ENCODE data around the gene DDHD1.

Gene DDHD1

GRCh38 chr14:52998376-52999015, 154.6 kb downstream of the DDHD1 start:
- no peak overlapping the region for H2BK15ac ChIP-seq (ENCODE audit: low read depth, poor library complexity, severe bottlenecking)
- H3K27ac ChIP-seq (ENCODE audit: low read length, poor library complexity, severe bottlenecking): no peak overlapping the region
- H2AK5ac ChIP-seq (ENCODE audit: low read length, severe bottlenecking): no peak overlapping the region
- no peak overlapping the region for H4K8ac ChIP-seq (ENCODE audit: low read length)
- peaks cover 3% of the 10 kb centered on the region for H3K4me1 ChIP-seq (ENCODE audit: control insufficient read depth, insufficient read depth, low read depth, low read length)
- no peak overlapping the region for H2BK5ac ChIP-seq (ENCODE audit: low read depth, low read length, poor library complexity, severe bottlenecking)
- no peak overlapping the region for H4K91ac ChIP-seq (ENCODE audit: low read length)
- H3K4me2 ChIP-seq (ENCODE audit: low read length, poor library complexity, severe bottlenecking): no peak overlapping the region
- DNase-seq: peak; percentile 47
- no peak overlapping the region for H3K14ac ChIP-seq (ENCODE audit: low read length in 2 of 2)
- no peaks in the 10 kb centered on the region for H3K9me3 ChIP-seq (ENCODE audit: control insufficient read depth, low read length)
- no peak overlapping the region for H2BK12ac ChIP-seq (ENCODE audit: low read length in 2 of 2)
- 94% methylated on average over 6 of the region's 6 CpGs for WGBS
- H3K9ac ChIP-seq (ENCODE audit: low read length): peak overlapping the region; percentile 34
- H3K4me3 ChIP-seq (ENCODE audit: insufficient read depth in 1 of 2, low read depth in 1 of 2, low read length in 2 of 2): peak overlapping the region in 1 of 2 experiments; percentile 63
- H3K79me1 ChIP-seq (replicated peaks; ENCODE audit: low read length, poor library complexity, severe bottlenecking): no peaks in the 10 kb centered on the region
- no peaks in the 10 kb centered on the region for H3K36me3 ChIP-seq (ENCODE audit: control insufficient read depth in 1 of 2, insufficient read depth in 2 of 2, low read depth in 1 of 2, low read length in 2 of 2)
- H3K27me3 ChIP-seq (ENCODE audit: control insufficient read depth in 1 of 2, insufficient read depth in 1 of 2, low read length in 2 of 2): no peaks in the 10 kb centered on the region
- no peak overlapping the region for H3K4ac ChIP-seq (ENCODE audit: low read depth in 1 of 2, low read length in 2 of 2)
- H2BK120ac ChIP-seq (ENCODE audit: low read depth, low read length): no peak overlapping the region
- no peak overlapping the region for H2AFZ ChIP-seq (ENCODE audit: low read depth, low read length)
- H3K18ac ChIP-seq (ENCODE audit: low read depth in 1 of 2, low read length in 2 of 2): no peak overlapping the region
- H3K23ac ChIP-seq (ENCODE audit: low read length in 2 of 2): no peak overlapping the region

DNA sequence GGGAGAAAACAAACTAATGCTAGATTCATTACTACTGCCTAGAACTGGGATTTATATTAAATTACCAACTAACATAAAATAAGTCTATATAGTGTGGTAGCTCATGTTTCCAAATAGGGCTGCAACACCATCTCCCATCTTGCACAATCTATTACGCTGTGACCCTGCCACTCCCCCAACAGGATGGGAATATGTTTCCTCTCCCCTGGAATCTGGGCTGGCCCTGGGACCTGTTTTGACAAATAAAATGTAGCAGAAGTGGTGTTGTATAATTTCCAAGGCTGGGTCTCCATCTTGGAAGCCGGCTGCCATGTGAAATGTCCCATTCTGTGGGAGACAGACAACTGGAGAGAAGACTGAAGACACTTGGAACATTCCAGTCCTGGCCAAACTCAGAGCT, 156.6 kb downstream of the DDHD1 start:
- Histone ChIP-seq H2BK12ac (ENCODE audit: low read length in 2 of 2) (no peak overlapping the region), H3K4me1 (ENCODE audit: control insufficient read depth, insufficient read depth, low read depth, low read length) (no peaks in the 10 kb centered on the region), H2BK15ac (ENCODE audit: low read depth, poor library complexity, severe bottlenecking) (no peak overlapping the region), H3K14ac (ENCODE audit: low read length in 2 of 2) (no peak overlapping the region), H3K4me2 (ENCODE audit: low read length, poor library complexity, severe bottlenecking) (no peak overlapping the region), H3K36me3 (ENCODE audit: control insufficient read depth in 1 of 2, insufficient read depth in 2 of 2, low read depth in 1 of 2, low read length in 2 of 2) (no peaks in the 10 kb centered on the region), H3K23ac (ENCODE audit: low read length in 2 of 2) (no peak overlapping the region), H3K4me3 (ENCODE audit: insufficient read depth in 1 of 2, low read depth in 1 of 2, low read length in 2 of 2) (no peak overlapping the region), H4K91ac (ENCODE audit: low read length) (no peak overlapping the region), H4K8ac (ENCODE audit: low read length) (no peak overlapping the region), H2AFZ (ENCODE audit: low read depth, low read length) (no peak overlapping the region), H3K79me1 (replicated peaks; ENCODE audit: low read length, poor library complexity, severe bottlenecking) (no peaks in the 10 kb centered on the region), H2AK5ac (ENCODE audit: low read length, severe bottlenecking) (no peak overlapping the region), H3K27ac (ENCODE audit: low read length, poor library complexity, severe bottlenecking) (no peak overlapping the region), H3K4ac (ENCODE audit: low read depth in 1 of 2, low read length in 2 of 2) (no peak overlapping the region), H2BK5ac (ENCODE audit: low read depth, low read length, poor library complexity, severe bottlenecking) (no peak overlapping the region), H3K18ac (ENCODE audit: low read depth in 1 of 2, low read length in 2 of 2) (no peak overlapping the region), H3K9ac (ENCODE audit: low read length) (no peak overlapping the region), H2BK120ac (ENCODE audit: low read depth, low read length) (no peak overlapping the region), H3K9me3 (ENCODE audit: control insufficient read depth, low read length) (no peaks in the 10 kb centered on the region), H3K27me3 (ENCODE audit: control insufficient read depth in 1 of 2, insufficient read depth in 1 of 2, low read length in 2 of 2) (no peaks in the 10 kb centered on the region)
- WGBS: 98% methylated on average over 2 of the region's 2 CpGs
- no peak for DNase-seq

DNA sequence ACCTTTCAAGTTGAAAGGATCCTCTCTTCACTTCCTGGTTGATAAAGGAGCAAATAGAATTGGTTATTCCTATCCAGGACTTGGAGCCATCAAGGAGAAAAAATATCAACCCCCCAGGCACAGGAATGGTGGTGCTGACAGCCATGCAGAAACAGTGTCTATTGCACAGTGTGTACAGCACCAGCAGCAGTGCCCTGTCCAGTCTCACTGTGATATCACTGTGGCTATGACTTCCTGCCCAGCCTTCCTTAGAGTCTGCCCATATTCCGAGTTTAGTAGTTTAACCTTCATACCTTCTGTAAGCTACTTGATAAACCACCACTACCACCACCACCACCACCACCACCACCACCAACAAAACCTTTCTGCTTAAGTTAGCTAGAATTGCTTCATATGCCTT, 157.1 kb downstream of the DDHD1 start:
- Histone ChIP-seq H2BK12ac (ENCODE audit: low read length in 2 of 2) (no peak overlapping the region), H2AFZ (ENCODE audit: low read depth, low read length) (no peak overlapping the region), H3K4me2 (ENCODE audit: low read length, poor library complexity, severe bottlenecking) (no peak overlapping the region), H3K9ac (ENCODE audit: low read length) (no peak overlapping the region), H3K27ac (ENCODE audit: low read length, poor library complexity, severe bottlenecking) (no peak overlapping the region), H2BK5ac (ENCODE audit: low read depth, low read length, poor library complexity, severe bottlenecking) (no peak overlapping the region), H3K27me3 (ENCODE audit: control insufficient read depth in 1 of 2, insufficient read depth in 1 of 2, low read length in 2 of 2) (no peaks in the 10 kb centered on the region), H2BK120ac (ENCODE audit: low read depth, low read length) (no peak overlapping the region), H3K36me3 (ENCODE audit: control insufficient read depth in 1 of 2, insufficient read depth in 2 of 2, low read depth in 1 of 2, low read length in 2 of 2) (no peaks in the 10 kb centered on the region), H2AK5ac (ENCODE audit: low read length, severe bottlenecking) (no peak overlapping the region), H3K4ac (ENCODE audit: low read depth in 1 of 2, low read length in 2 of 2) (no peak overlapping the region), H3K4me1 (ENCODE audit: control insufficient read depth, insufficient read depth, low read depth, low read length) (no peaks in the 10 kb centered on the region), H3K18ac (ENCODE audit: low read depth in 1 of 2, low read length in 2 of 2) (no peak overlapping the region), H3K79me1 (replicated peaks; ENCODE audit: low read length, poor library complexity, severe bottlenecking) (no peaks in the 10 kb centered on the region), H4K8ac (ENCODE audit: low read length) (no peak overlapping the region), H2BK15ac (ENCODE audit: low read depth, poor library complexity, severe bottlenecking) (no peak overlapping the region), H3K9me3 (ENCODE audit: control insufficient read depth, low read length) (no peaks in the 10 kb centered on the region), H4K91ac (ENCODE audit: low read length) (no peak overlapping the region), H3K4me3 (ENCODE audit: insufficient read depth in 1 of 2, low read depth in 1 of 2, low read length in 2 of 2) (no peak overlapping the region), H3K14ac (ENCODE audit: low read length in 2 of 2) (no peak overlapping the region), H3K23ac (ENCODE audit: low read length in 2 of 2) (no peak overlapping the region)
- no peak for DNase-seq
- 93% methylated on average over 1 of the region's 1 CpG for WGBS

DNA sequence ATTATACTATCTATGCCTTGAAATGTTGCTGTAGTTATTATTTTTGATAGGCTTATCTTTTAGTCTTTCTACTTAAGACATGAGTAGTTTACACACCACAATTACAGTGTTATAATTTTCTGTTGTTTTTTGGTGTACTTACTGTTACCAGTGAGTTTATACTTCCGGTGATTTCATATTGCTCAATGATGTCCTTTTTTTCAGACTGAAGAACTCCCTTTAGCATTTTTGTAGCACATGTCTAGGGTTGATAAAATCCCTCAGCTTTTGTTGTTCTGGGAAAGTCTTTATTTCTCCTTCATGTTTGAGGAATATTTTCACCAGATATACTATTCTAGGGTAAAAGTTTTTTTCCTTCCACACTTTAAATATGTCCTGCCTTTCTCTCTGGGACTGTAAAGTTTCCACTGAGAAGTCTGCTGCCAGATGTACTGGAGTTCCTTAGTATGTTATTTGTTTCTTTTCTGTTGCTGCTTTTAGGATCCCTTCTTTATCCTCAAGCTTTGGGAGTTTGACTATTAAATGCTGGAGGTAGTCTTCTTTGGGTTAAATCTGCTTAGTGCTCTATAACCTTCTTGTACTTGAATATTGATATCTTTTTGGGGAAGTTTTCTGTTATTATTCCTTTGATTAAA, 160.8 kb downstream of the DDHD1 start:
- Histone ChIP-seq H3K18ac (ENCODE audit: low read depth in 1 of 2, low read length in 2 of 2) (no peak overlapping the region), H3K36me3 (ENCODE audit: control insufficient read depth in 1 of 2, insufficient read depth in 2 of 2, low read depth in 1 of 2, low read length in 2 of 2) (no peaks in the 10 kb centered on the region), H4K8ac (ENCODE audit: low read length) (no peak overlapping the region), H3K14ac (ENCODE audit: low read length in 2 of 2) (no peak overlapping the region), H2AK5ac (ENCODE audit: low read length, severe bottlenecking) (no peak overlapping the region), H4K91ac (ENCODE audit: low read length) (no peak overlapping the region), H2AFZ (ENCODE audit: low read depth, low read length) (no peak overlapping the region), H3K4me2 (ENCODE audit: low read length, poor library complexity, severe bottlenecking) (no peak overlapping the region), H2BK5ac (ENCODE audit: low read depth, low read length, poor library complexity, severe bottlenecking) (no peak overlapping the region), H2BK12ac (ENCODE audit: low read length in 2 of 2) (no peak overlapping the region), H3K27me3 (ENCODE audit: control insufficient read depth in 1 of 2, insufficient read depth in 1 of 2, low read length in 2 of 2) (no peaks in the 10 kb centered on the region), H3K9ac (ENCODE audit: low read length) (no peak overlapping the region), H3K23ac (ENCODE audit: low read length in 2 of 2) (no peak overlapping the region), H3K79me1 (replicated peaks; ENCODE audit: low read length, poor library complexity, severe bottlenecking) (no peaks in the 10 kb centered on the region), H3K4me3 (ENCODE audit: insufficient read depth in 1 of 2, low read depth in 1 of 2, low read length in 2 of 2) (no peak overlapping the region), H3K27ac (ENCODE audit: low read length, poor library complexity, severe bottlenecking) (no peak overlapping the region), H3K9me3 (ENCODE audit: control insufficient read depth, low read length) (no peaks in the 10 kb centered on the region), H2BK15ac (ENCODE audit: low read depth, poor library complexity, severe bottlenecking) (no peak overlapping the region), H3K4me1 (ENCODE audit: control insufficient read depth, insufficient read depth, low read depth, low read length) (no peaks in the 10 kb centered on the region), H3K4ac (ENCODE audit: low read depth in 1 of 2, low read length in 2 of 2) (no peak overlapping the region), H2BK120ac (ENCODE audit: low read depth, low read length) (no peak overlapping the region)
- no peak for DNase-seq
- no CpG with 5 or more reads among the region's 1 CpG for WGBS
